Hematopoietic multipotent progenitor cell treated with erythropoietin and hydrocortisone succinate and interleukin-3 and kit ligand, for 8 days (in vitro differentiated cells): ENCODE results near the gene PXK.

Experiments used
- DNase-seq: peaks from one replicate; pipeline ENCODE4 v3.0.0-alpha.2; 2015

The PXK gene

DNA sequence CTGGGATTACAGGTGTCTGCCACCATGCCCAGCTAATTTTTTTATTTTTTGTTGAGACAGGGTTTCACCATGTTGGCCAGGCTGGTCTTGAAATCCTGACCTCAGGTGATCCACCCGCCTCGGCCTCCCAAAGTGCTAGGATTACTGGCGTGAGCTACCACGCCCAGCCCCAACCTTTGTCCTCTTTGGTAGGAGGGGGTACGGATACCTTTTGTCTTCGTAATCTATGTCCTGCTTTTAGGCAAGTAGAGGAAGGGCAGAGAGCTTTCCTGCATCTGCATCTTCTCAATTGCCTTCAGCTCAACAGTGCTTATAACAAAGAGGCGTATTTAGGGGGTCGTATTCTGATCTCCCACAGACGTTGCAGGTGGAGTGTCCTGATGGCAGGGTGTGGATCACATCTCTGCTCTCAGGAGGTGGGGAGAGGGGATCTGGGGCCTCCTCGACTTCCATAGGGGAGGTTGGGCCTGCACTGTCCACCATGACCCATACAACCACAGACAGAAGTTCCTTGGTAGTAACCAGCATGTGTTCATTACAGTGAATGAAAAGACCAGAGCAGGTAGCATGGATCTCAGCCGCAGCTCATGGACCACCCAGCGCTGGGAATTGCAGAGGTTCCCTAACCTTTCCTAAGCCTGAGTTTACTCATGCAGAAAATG is 137.8 kb downstream of the PXK start:
- DNase-seq: no peak

- DNase-seq: no peak
Observed at GRCh38 chr3:58471025-58471887, 138.6 kb downstream of the PXK start.

DNA sequence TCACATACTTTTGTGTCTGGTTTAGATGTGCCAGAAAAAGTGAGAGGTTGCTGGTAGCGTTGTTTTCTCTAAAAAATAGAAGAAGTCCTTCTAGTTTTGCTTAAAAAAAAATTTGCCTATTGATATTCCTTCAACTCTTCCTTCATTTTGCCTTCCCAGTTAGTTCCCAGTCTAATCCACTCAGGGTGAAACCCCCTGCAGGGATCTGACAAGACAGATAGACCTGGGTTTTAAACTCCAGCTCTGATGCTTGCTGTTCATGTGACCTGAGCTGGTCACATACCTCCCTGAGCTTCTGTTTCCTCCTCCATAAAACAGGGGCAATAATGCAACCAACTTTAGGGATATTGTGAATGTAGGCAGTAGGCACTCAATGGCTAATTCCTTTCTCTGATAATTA is 140.6 kb downstream of the PXK start:
- DNase-seq: no peak

DNA sequence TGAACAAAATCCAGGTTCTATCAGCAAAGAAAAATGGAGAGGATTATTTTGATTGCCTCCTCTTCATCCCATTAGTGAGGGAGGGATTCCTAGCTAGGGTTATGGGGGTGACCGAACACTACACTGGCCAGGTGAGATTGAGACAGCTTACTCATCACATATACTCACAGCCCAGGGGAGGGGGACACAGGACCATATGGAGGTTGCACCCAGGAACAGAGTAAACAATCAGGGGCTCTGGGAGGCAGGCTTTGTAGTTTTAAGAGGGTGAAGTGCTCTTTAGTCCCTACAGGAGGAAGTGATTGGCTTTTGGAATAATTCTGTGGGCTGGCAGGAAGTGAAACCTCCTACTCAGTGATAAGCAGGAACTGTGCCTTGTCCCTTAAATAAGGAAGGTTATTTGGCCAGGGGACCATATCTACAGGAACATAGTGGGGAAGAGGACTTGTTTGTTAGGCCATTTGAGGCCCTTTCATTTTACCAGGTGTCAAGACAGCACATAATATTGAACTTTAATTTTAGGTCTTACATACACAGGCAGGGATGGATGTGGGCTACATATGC is 141.7 kb downstream of the PXK start:
- no peak for DNase-seq

DNA sequence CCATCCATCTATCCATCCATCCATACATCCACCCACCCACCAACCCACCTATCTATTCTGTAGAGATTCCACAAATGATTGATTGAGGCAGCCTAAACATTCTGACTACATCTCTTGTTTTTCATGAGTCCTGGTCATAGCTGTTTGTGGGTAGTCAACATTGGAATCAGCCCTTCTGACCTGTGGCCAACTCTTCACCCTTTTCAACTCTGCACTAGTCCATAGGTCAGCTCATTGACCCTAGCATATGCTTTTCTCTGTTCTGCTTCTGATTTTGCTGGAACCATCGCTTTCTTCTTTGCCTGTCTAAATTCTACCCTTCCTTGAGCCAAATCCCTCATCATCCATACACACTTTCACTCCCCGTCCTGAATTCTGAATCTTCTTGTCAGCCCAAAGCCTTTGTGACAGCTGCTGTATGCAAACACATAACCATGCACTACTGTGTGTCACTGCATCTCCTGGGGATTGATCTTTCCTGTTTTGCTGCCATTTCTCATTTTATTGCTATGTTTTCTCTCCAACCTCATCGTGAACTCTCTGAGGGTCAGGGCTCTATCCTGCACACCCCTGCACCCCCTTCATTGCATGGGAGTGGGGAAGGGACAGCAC is 142.4 kb downstream of the PXK start:
- no peak for DNase-seq
